ENCODE results near the gene GALE.

DNA sequence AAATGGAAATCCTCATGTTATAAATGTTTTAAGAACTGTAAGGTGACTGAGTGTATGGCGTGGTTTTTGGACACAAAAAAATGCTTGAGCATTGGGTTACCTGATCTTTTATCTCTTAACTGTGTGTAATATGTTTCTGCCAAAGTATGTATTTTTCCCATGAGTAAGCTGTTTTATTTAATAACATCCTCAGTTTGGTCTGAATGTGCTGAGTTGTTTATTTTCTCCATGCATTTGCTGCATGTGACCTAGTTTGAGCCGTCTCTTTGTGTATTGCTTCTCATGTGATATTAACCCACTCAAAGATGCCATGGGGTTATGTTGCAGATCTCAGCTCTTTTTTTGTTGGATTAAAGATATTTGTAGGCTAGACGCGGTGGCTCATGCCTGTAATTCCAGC lies 15.7 kb downstream of the GALE start:
- TF ChIP-seq CTCF (IDR thresholded peaks at IDR 0.05) (no peak), POLR2A (IDR thresholded peaks at IDR 0.05) (no peak)
